ENCODE results near the gene GRID1. TPM values are rescaled to one million over a fixed set of nuclear protein-coding genes. Genes with fewer than 3 reads are reported as not detected.
A peak's percentile ranks its signal among the peaks of the same experiment; 100 is the strongest.

The GRID1 gene
- total and polyA plus RNA-seq, 4 donors: 1.1 to 3.8 TPM; not detected in 2

GRCh38 chr10:86233131-86233530, 133.5 kb downstream of the GRID1 start:
- peak; percentile 9 to 57 for DNase-seq
- WGBS, 2 donors: 85 to 89% methylated on average over 7 of the region's 7 CpGs
- H3K36me3 ChIP-seq (ENCODE audit: control insufficient read depth in 1 of 2, insufficient read depth in 2 of 2, low read length in 1 of 2): no peaks in the 10 kb centered on the region
- no peaks in the 10 kb centered on the region for H3K9me3 ChIP-seq (ENCODE audit: control insufficient read depth, low read length)
- no peak overlapping the region for H3K4me3 ChIP-seq (ENCODE audit: low read length in 2 of 2)
- no peak for ATAC-seq (ENCODE audit: low FRiP score)
- H3K27ac ChIP-seq (ENCODE audit: low read depth in 1 of 2, low read length in 2 of 2): no peak overlapping the region
- intact Hi-C loops (cut with DNase I): no loop called here
- H3K27me3 ChIP-seq (ENCODE audit: control insufficient read depth in 1 of 2, insufficient read depth in 2 of 2, low read length in 1 of 2): no peaks in the 10 kb centered on the region
- no peaks in the 10 kb centered on the region for H3K4me1 ChIP-seq (ENCODE audit: control insufficient read depth in 1 of 2, insufficient read depth in 2 of 2, low read length in 2 of 2)

DNA sequence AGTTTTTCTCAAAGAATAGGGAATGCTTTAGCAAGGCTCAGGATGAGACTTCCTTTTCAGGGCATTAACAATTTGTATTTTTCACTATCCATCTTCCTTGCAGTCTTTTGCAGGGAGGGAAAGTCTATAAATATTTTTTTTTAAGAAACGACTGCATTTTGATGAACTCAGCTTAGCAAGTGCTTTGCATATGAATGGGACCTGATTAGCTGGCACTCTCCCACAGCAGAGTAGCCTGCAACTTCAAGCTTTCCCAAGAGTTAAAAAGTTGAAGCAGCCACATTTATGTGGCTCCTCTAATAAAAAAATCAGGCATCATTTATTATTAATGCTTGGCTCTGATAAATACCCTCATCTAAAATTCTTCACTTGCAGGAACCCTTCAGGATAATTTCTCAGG, 134.0 kb downstream of the GRID1 start:
- no peaks in the 10 kb centered on the region for H3K9me3 ChIP-seq (ENCODE audit: control insufficient read depth, low read length)
- no peaks in the 10 kb centered on the region for H3K27me3 ChIP-seq (ENCODE audit: control insufficient read depth in 1 of 2, insufficient read depth in 2 of 2, low read length in 1 of 2)
- ATAC-seq (ENCODE audit: low FRiP score) (no peak), DNase-seq (no peak)
- no peaks in the 10 kb centered on the region for H3K4me1 ChIP-seq (ENCODE audit: control insufficient read depth in 1 of 2, insufficient read depth in 2 of 2, low read length in 2 of 2)
- no peak overlapping the region for H3K4me3 ChIP-seq (ENCODE audit: low read length in 2 of 2)
- 25 to 29% methylated on average over 1 of the region's 1 CpG for WGBS, 2 donors
- intact Hi-C loops (cut with DNase I): no loop called here
- H3K36me3 ChIP-seq (ENCODE audit: control insufficient read depth in 1 of 2, insufficient read depth in 2 of 2, low read length in 1 of 2): no peaks in the 10 kb centered on the region
- H3K27ac ChIP-seq (ENCODE audit: low read depth in 1 of 2, low read length in 2 of 2): no peak overlapping the region

DNA sequence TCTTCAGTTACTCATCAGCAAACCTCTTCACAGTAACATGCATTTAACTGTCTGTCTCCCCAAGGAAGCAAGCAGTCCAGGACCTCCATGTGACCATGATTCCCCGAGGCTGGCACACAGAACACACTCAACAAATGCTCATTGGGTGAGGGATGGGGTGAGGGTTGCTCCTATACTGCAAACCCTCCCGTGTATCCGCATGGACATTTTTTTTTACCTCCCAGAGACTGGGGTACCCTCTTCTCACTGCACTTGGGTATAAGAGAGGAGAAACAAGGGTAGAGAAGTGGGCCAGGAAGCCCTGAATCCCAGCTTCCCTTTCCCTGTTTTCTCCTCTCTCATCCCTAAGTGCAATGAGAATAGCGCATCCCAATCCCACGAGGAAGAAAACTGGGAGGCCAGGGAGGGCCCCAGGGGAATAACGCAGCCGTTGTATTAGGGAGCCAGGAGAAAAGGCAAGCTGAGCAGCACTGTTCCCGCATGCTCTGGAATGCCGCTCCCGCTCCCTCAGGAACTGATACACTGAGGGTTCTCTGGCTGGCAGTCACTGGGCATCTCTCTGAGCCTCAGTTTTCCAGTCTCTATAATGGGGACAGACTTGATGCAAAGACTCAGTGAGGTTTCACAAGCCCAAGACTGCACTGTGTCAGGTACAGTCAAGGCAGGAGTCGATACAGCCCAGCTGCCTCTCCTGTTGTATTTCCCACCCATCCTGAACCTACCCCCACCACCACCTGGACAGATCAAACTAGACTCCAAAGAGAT, 134.6 kb downstream of the GRID1 start:
- Histone ChIP-seq H3K4me1 (ENCODE audit: control insufficient read depth in 1 of 2, insufficient read depth in 2 of 2, low read length in 2 of 2) (no peaks in the 10 kb centered on the region), H3K27me3 (ENCODE audit: control insufficient read depth in 1 of 2, insufficient read depth in 2 of 2, low read length in 1 of 2) (no peaks in the 10 kb centered on the region), H3K4me3 (ENCODE audit: low read length in 2 of 2) (no peak overlapping the region), H3K9me3 (ENCODE audit: control insufficient read depth, low read length) (no peaks in the 10 kb centered on the region), H3K36me3 (ENCODE audit: control insufficient read depth in 1 of 2, insufficient read depth in 2 of 2, low read length in 1 of 2) (no peaks in the 10 kb centered on the region), H3K27ac (ENCODE audit: low read depth in 1 of 2, low read length in 2 of 2) (no peak overlapping the region)
- intact Hi-C loops (cut with DNase I): no loop called here
- WGBS, 2 donors: 71 to 72% methylated on average over 11 of the region's 11 CpGs
- ATAC-seq (ENCODE audit: low FRiP score): no peak
- DNase-seq: peak; percentile 21 to 36

GRCh38 chr10:86230557-86231180, 135.9 kb downstream of the GRID1 start:
- intact Hi-C loops (cut with DNase I): no loop called here

GRCh38 chr10:86229811-86230556, 136.6 kb downstream of the GRID1 start:
- no peak overlapping the region for H3K27ac ChIP-seq (ENCODE audit: low read depth in 1 of 2, low read length in 2 of 2)
- H3K36me3 ChIP-seq (ENCODE audit: control insufficient read depth in 1 of 2, insufficient read depth in 2 of 2, low read length in 1 of 2): no peaks in the 10 kb centered on the region
- ATAC-seq (ENCODE audit: low FRiP score) (no peak), DNase-seq (peak; percentile 26 to 62)
- H3K27me3 ChIP-seq (ENCODE audit: control insufficient read depth in 1 of 2, insufficient read depth in 2 of 2, low read length in 1 of 2): no peaks in the 10 kb centered on the region
- no peak overlapping the region for H3K4me3 ChIP-seq (ENCODE audit: low read length in 2 of 2)
- no peaks in the 10 kb centered on the region for H3K9me3 ChIP-seq (ENCODE audit: control insufficient read depth, low read length)
- WGBS, 2 donors: 74 to 82% methylated on average over 6 of the region's 6 CpGs
- H3K4me1 ChIP-seq (ENCODE audit: control insufficient read depth in 1 of 2, insufficient read depth in 2 of 2, low read length in 2 of 2): no peaks in the 10 kb centered on the region
- intact Hi-C loops (cut with DNase I): no loop called here

More at GRCh38 chr10:86230557-86231180, 135.9 kb downstream of the GRID1 start:
- 76 to 82% methylated on average over 6 to 7 of the region's 7 CpGs for WGBS, 2 donors
- no peaks in the 10 kb centered on the region for H3K9me3 ChIP-seq (ENCODE audit: control insufficient read depth, low read length)
- H3K36me3 ChIP-seq (ENCODE audit: control insufficient read depth in 1 of 2, insufficient read depth in 2 of 2, low read length in 1 of 2): no peaks in the 10 kb centered on the region
- H3K4me3 ChIP-seq (ENCODE audit: low read length in 2 of 2): no peak overlapping the region
- no peaks in the 10 kb centered on the region for H3K27me3 ChIP-seq (ENCODE audit: control insufficient read depth in 1 of 2, insufficient read depth in 2 of 2, low read length in 1 of 2)
- no peak overlapping the region for H3K27ac ChIP-seq (ENCODE audit: low read depth in 1 of 2, low read length in 2 of 2)
- DNase-seq (peak; percentile 30 to 31), ATAC-seq (ENCODE audit: low FRiP score) (no peak)
- H3K4me1 ChIP-seq (ENCODE audit: control insufficient read depth in 1 of 2, insufficient read depth in 2 of 2, low read length in 2 of 2): no peaks in the 10 kb centered on the region

DNA sequence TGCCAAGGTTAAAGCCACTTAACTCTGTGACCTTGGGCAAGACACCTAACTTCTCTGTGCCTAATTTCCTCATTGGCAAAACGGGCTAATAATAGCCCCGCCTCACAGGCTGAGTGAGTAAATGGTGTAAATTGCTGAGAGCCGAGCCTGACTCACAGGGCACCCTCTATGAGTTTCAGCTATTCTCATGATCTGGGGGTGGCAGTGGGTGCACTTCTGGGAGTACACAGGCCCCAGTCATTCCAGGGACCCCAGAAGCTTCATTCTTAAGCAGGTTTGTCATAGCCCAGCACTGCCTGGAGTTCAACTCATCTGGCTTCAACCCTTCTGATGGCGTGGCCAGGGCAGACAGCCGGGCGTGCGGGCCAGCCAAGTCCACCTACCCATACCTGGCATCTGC, 137.2 kb downstream of the GRID1 start:
- 88 to 91% methylated on average over 7 of the region's 7 CpGs for WGBS, 2 donors
- no peak for ATAC-seq (ENCODE audit: low FRiP score)

DNA sequence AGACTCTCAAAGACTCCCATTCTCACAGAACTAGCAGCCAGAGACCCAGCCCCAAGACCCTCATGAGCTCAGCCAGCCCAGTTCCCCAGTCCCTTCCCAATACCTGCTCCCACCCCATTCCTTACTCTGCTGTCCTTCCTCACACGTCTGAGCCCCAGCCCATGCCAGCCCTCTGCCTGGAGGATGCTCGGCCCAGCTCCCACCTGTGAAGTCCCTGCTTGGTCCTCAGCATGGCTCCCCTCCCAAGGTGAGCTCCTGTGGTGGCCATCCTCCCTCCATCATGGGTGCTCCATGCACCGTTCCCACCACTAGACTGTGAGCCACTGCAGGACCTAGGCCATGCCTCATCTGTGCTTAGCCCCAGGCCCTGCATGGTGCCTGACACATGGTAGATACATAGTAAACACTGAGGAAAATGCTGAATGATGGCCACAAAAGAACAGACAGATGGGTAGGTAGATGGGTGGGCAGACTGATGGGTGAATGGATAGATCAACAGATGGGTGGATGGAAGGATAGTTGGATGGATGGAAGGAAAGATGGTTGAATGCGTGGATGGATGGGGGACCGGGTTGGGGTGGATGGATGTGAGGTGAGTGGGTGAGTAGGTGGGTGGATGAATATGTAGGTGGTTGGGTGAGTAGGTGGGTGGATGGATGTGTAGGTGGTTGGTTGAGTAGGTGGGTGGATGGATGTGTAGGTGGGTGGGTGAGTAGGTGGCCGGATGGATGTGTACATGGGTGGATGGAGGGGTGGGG, 138.9 kb downstream of the GRID1 start:
- intact Hi-C loops (cut with DNase I): no loop called here
- WGBS, 2 donors: 84 to 88% methylated on average over 6 of the region's 6 CpGs
- no peak overlapping the region for H3K27ac ChIP-seq (ENCODE audit: low read depth in 1 of 2, low read length in 2 of 2)
- no peak for ATAC-seq (ENCODE audit: low FRiP score)
- H3K36me3 ChIP-seq (ENCODE audit: control insufficient read depth in 1 of 2, insufficient read depth in 2 of 2, low read length in 1 of 2): no peaks in the 10 kb centered on the region
- H3K9me3 ChIP-seq (ENCODE audit: control insufficient read depth, low read length): no peaks in the 10 kb centered on the region
- no peak overlapping the region for H3K4me3 ChIP-seq (ENCODE audit: low read length in 2 of 2)
- H3K4me1 ChIP-seq (ENCODE audit: control insufficient read depth in 1 of 2, insufficient read depth in 2 of 2, low read length in 2 of 2): no peaks in the 10 kb centered on the region
- DNase-seq: peak in 1 of 2 donors; percentile 73
- H3K27me3 ChIP-seq (ENCODE audit: control insufficient read depth in 1 of 2, insufficient read depth in 2 of 2, low read length in 1 of 2): no peaks in the 10 kb centered on the region

More for the DNA sequence above, 137.2 kb downstream of the GRID1 start:
- Histone ChIP-seq H3K4me3 (ENCODE audit: low read length in 2 of 2) (no peak overlapping the region), H3K4me1 (ENCODE audit: control insufficient read depth in 1 of 2, insufficient read depth in 2 of 2, low read length in 2 of 2) (no peaks in the 10 kb centered on the region), H3K27me3 (ENCODE audit: control insufficient read depth in 1 of 2, insufficient read depth in 2 of 2, low read length in 1 of 2) (no peaks in the 10 kb centered on the region), H3K36me3 (ENCODE audit: control insufficient read depth in 1 of 2, insufficient read depth in 2 of 2, low read length in 1 of 2) (no peaks in the 10 kb centered on the region), H3K27ac (ENCODE audit: low read depth in 1 of 2, low read length in 2 of 2) (no peak overlapping the region), H3K9me3 (ENCODE audit: control insufficient read depth, low read length) (no peaks in the 10 kb centered on the region)
- intact Hi-C loops (cut with DNase I): no loop called here
- DNase-seq: peak in 1 of 2 donors; percentile 43

DNA sequence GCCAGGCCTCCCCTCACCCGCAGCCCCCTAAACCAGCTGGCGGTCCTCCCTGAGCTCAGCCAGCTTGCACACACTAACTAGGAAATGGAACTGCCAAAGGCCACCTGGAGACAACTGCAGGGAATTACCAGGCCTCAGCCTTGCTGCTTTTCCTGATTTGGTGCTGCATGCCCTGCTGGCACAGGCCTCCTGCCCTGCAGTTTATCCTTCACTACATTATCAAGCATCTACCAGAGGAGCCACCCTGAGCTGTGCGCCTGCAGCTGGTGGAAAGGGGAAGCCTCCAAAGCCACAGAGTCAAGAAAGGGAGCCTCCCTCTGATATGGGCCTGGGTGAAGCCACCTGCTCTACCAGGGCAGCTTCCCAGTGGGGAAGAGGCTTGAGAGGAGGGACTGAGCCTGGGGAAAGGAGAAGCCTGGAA, 139.8 kb downstream of the GRID1 start:
- ATAC-seq (ENCODE audit: low FRiP score): no peak
- Histone ChIP-seq H3K4me1 (ENCODE audit: control insufficient read depth in 1 of 2, insufficient read depth in 2 of 2, low read length in 2 of 2) (no peaks in the 10 kb centered on the region), H3K36me3 (ENCODE audit: control insufficient read depth in 1 of 2, insufficient read depth in 2 of 2, low read length in 1 of 2) (no peaks in the 10 kb centered on the region), H3K9me3 (ENCODE audit: control insufficient read depth, low read length) (no peaks in the 10 kb centered on the region), H3K27ac (ENCODE audit: low read depth in 1 of 2, low read length in 2 of 2) (no peak overlapping the region), H3K27me3 (ENCODE audit: control insufficient read depth in 1 of 2, insufficient read depth in 2 of 2, low read length in 1 of 2) (no peaks in the 10 kb centered on the region), H3K4me3 (ENCODE audit: low read length in 2 of 2) (no peak overlapping the region)
- intact Hi-C loops (cut with DNase I): no loop called here
- DNase-seq: peak in 1 of 2 donors; percentile 40
- 73 to 76% methylated on average over 3 of the region's 3 CpGs for WGBS, 2 donors
